ENCODE data around the gene ZNF362. TPM values are rescaled to one million over a fixed set of nuclear protein-coding genes. Genes with fewer than 3 reads are reported as not detected.

ZNF362 gene
- total RNA-seq, 1 experiment from 2014 or later = 11.1 TPM

DNA sequence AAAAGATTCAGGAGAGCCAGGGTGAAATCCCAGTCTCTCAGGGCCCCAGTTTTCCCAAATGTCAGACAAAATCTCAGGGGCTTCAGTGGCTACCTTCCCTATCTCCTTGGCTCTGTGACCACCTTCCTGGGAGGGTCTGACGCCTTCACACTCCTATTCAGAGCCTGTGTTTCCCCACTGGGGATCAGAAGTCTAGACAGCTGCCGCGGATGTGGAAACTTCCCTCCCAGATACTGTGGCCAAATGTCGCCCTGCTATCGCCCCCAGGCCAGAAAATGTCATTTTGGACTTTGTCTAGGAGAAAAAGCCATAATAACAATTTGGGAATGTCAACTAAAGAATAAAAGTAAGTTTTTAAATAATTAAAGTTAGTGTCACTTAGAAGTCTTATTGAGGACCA, 48.7 kb downstream of the ZNF362 start:
- no peaks in the 10 kb centered on the region for H3K9me3 ChIP-seq (ENCODE audit: control insufficient read depth in 1 of 2, insufficient read depth in 1 of 2, low read depth in 1 of 2, low read length in 2 of 2)
- TF ChIP-seq CTCF (IDR thresholded peaks at IDR 0.05 in 2 of 3, conservative IDR thresholded peaks at IDR 0.05 in 1 of 3; ENCODE audit: borderline replicate concordance in 1 of 3, insufficient read depth in 1 of 3, low read depth in 2 of 3, low read length in 2 of 3) (no peak), POLR2A (IDR thresholded peaks at IDR 0.05; ENCODE audit: borderline replicate concordance, extremely low read depth, insufficient read depth, insufficient read length) (no peak), ZBTB33 (IDR thresholded peaks at IDR 0.05; ENCODE audit: extremely low read depth, insufficient replicate concordance, low read length) (no peak), POLR2AphosphoS5 (IDR thresholded peaks at IDR 0.05; ENCODE audit: low read depth, low read length) (no peak), EZH2phosphoT487 (IDR thresholded peaks at IDR 0.05; ENCODE audit: borderline replicate concordance) (no peak), CBX3 (IDR thresholded peaks at IDR 0.05; ENCODE audit: low read depth) (no peak), FOSL1 (IDR thresholded peaks at IDR 0.05; ENCODE audit: low read depth) (no peak), ZNF274 (IDR thresholded peaks at IDR 0.05; ENCODE audit: low read depth, low read length) (no peak), SP1 (IDR thresholded peaks at IDR 0.05; ENCODE audit: low read depth) (no peak), ZFX (IDR thresholded peaks at IDR 0.05) (no peak), JUND (IDR thresholded peaks at IDR 0.05) (no peak), YY1 (IDR thresholded peaks at IDR 0.05; ENCODE audit: extremely low read depth, insufficient replicate concordance, low read depth, low read length) (no peak)
- TF ChIP-seq, protein P1, sequence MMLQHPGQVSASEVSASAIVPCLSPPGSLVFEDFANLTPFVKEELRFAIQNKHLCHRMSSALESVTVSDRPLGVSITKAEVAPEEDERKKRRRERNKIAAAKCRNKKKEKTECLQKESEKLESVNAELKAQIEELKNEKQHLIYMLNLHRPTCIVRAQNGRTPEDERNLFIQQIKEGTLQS (IDR thresholded peaks at IDR 0.05) = no peak
- TF ChIP-seq, protein P2, sequence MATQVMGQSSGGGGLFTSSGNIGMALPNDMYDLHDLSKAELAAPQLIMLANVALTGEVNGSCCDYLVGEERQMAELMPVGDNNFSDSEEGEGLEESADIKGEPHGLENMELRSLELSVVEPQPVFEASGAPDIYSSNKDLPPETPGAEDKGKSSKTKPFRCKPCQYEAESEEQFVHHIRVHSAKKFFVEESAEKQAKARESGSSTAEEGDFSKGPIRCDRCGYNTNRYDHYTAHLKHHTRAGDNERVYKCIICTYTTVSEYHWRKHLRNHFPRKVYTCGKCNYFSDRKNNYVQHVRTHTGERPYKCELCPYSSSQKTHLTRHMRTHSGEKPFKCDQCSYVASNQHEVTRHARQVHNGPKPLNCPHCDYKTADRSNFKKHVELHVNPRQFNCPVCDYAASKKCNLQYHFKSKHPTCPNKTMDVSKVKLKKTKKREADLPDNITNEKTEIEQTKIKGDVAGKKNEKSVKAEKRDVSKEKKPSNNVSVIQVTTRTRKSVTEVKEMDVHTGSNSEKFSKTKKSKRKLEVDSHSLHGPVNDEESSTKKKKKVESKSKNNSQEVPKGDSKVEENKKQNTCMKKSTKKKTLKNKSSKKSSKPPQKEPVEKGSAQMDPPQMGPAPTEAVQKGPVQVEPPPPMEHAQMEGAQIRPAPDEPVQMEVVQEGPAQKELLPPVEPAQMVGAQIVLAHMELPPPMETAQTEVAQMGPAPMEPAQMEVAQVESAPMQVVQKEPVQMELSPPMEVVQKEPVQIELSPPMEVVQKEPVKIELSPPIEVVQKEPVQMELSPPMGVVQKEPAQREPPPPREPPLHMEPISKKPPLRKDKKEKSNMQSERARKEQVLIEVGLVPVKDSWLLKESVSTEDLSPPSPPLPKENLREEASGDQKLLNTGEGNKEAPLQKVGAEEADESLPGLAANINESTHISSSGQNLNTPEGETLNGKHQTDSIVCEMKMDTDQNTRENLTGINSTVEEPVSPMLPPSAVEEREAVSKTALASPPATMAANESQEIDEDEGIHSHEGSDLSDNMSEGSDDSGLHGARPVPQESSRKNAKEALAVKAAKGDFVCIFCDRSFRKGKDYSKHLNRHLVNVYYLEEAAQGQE (IDR thresholded peaks at IDR 0.05; ENCODE audit: low read depth) = no peak
- TF ChIP-seq, protein P3, sequence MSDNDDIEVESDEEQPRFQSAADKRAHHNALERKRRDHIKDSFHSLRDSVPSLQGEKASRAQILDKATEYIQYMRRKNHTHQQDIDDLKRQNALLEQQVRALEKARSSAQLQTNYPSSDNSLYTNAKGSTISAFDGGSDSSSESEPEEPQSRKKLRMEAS (IDR thresholded peaks at IDR 0.05) = no peak
- no peak overlapping the region for H2AFZ ChIP-seq (ENCODE audit: low read depth, low read length, poor library complexity, severe bottlenecking)
- no TSS peak for BruUV-seq (replicated peaks)
- no peaks in the 10 kb centered on the region for H4K20me1 ChIP-seq (ENCODE audit: insufficient read depth)
- ChIA-PET CTCF (interaction anchor here (1.2 kb wide), 1 partner anchor 10 kb away, joined by 8 read pairs; no protein-coding TSS in a partner anchor), POLR2A (no interaction called here), RAD21 (ENCODE audit: low non-redundant PET in 1 of 2, low total read pairs in 2 of 2, uncharacterized antibody in 2 of 2, unreplicated experiment in 2 of 2) (no interaction called here)
- H3K9me2 ChIP-seq (ENCODE audit: insufficient read depth) = no peaks in the 10 kb centered on the region
- no peak overlapping the region for H3K9ac ChIP-seq (ENCODE audit: low read length)
- no peak overlapping the region for H3K27ac ChIP-seq (ENCODE audit: low read depth, low read length)
- DNase-seq (ENCODE audit: low read depth, low spot score) = no peak
- H3K27me3 ChIP-seq (ENCODE audit: insufficient read depth, low read length) = no peaks in the 10 kb centered on the region
- H3K79me2 ChIP-seq (ENCODE audit: insufficient read depth, low read length) = no peaks in the 10 kb centered on the region
- intact Hi-C loops (cut with micrococcal nuclease) = no loop called here
- no peaks in the 10 kb centered on the region for H3K4me1 ChIP-seq (ENCODE audit: control insufficient read depth in 1 of 2, insufficient read depth in 2 of 2, low read length in 2 of 2)
- no peak overlapping the region for H3K4me3 ChIP-seq (replicated peaks in 1 of 2; ENCODE audit: low read depth in 1 of 2, low read length in 2 of 2)
- no peak for ATAC-seq
- H3K36me3 ChIP-seq (ENCODE audit: control insufficient read depth in 1 of 2, insufficient read depth in 2 of 2, low read length in 2 of 2) = no peaks in the 10 kb centered on the region
- H3K4me2 ChIP-seq (ENCODE audit: low read length) = no peak overlapping the region

Data from HCT116 (cell line).